GM23338 (cell line): ENCODE data around the gene USP24. TPM values are rescaled to one million over a fixed set of nuclear protein-coding genes. Genes with fewer than 3 reads are reported as not detected.

Experiments
- NANOG ChIP-seq: IDR thresholded peaks from 2 replicates; pipeline ENCODE4 v1.6.1; 2016; ENCODE audit warnings: antibody characterized with exemption, borderline replicate concordance
- REST ChIP-seq: IDR thresholded peaks from one replicate; pipeline ENCODE4 v1.6.1; 2018; ENCODE audit warnings: antibody characterized with exemption; ENCODE audit not compliant: unreplicated experiment
- ZNF331 ChIP-seq: fragments of 250-450 bp; sonication (Bioruptor Pico); IDR thresholded peaks from 2 replicates; pipeline ENCODE4 v1.5.0; 2020; ENCODE audit warnings: low read depth, mild to moderate bottlenecking, moderate library complexity
- ZNF462 ChIP-seq: fragments of 250-450 bp; sonication (Bioruptor Pico); IDR thresholded peaks from 2 replicates; pipeline ENCODE4 v1.5.0; 2020; ENCODE audit warnings: mild to moderate bottlenecking, moderate library complexity
- polyA plus RNA-seq: library from polyadenylated mRNA; unstranded; fragments of >200 nt; fragmentation: Nextera tagmentation; extraction: Ambion mirVana; gene quantifications from 2 replicates; pipeline ENCODE4 v1.2.1, GENCODE V29; 2016
- total RNA-seq: library from RNA; depleted of rRNA; stranded (reverse); fragments of >200 nt; shearing (Covaris generic); gene quantifications from 2 replicates; pipeline ENCODE4 v1.2.3, GENCODE V29; 2014

Gene USP24
- total and polyA plus RNA-seq, 2 experiments from 2014 or later: 12.1 to 32.6 TPM

- TF ChIP-seq REST (no peak), ZNF331 (CRISPR knock-in tag) (no peak), NANOG (no peak), ZNF462 (no peak)
Measured at GRCh38 chr1:55055951-55056631, 159.1 kb downstream of the USP24 start (continued).
